Activated CD4-positive, alpha-beta memory T cell treated with anti-CD3 and anti-CD28 coated beads, Interleukin-2, amount 10 ng/mL, durations not matched to agents 7 days and 5 days (primary cell): Measurements from ENCODE around the gene ACTN1. TPM values are rescaled to one million over a fixed set of nuclear protein-coding genes. Genes with fewer than 3 reads are reported as not detected.
A peak's percentile ranks its signal among the peaks of the same experiment; 100 is the strongest.

Source experiments
- CTCF ChIA-PET: fragments of 350-600 bp; sonication (Branson Sonifier 250); formaldehyde crosslinking; loops from one replicate; lab custom pipeline; 2021; ENCODE audit warnings: antibody characterized with exemption, inconsistent platforms; lab: Charles Lee
- POLR2A ChIA-PET: fragments of 350-600 bp; sonication (Branson Sonifier 250); formaldehyde crosslinking; loops from one replicate; lab custom pipeline; 2021; ENCODE audit warnings: antibody characterized with exemption; lab: Charles Lee
- DNase-seq: peaks from one replicate; pipeline ENCODE4 v3.0.0-alpha.2; 2020
- H3K27ac Mint-ChIP-seq: one replicate; pipeline ENCODE4 v1.8.0; 2021; ENCODE audit warnings: mild to moderate bottlenecking, mixed read lengths
- H3K27me3 Mint-ChIP-seq: one replicate; pipeline ENCODE4 v1.8.0; 2021; ENCODE audit warnings: mixed read lengths
- H3K36me3 Mint-ChIP-seq: one replicate; pipeline ENCODE4 v1.8.0; 2021; ENCODE audit warnings: low read depth, mixed read lengths
- H3K4me1 Mint-ChIP-seq: one replicate; pipeline ENCODE4 v1.8.0; 2021; ENCODE audit warnings: mixed read lengths
- H3K4me3 Mint-ChIP-seq: one replicate; pipeline ENCODE4 v1.8.0; 2021; ENCODE audit warnings: mild to moderate bottlenecking, mixed read lengths
- H3K9me3 Mint-ChIP-seq: one replicate; pipeline ENCODE4 v1.8.0; 2021; ENCODE audit warnings: mixed read lengths
- total RNA-seq, 2 experiments: library from RNA; stranded (reverse); gene quantifications; one replicate each; pipeline ENCODE4 v1.2.3, GENCODE V29; 2021

ACTN1 gene
- total RNA-seq, 2 experiments from 2014 or later, result 34.7 to 37.1 TPM

- H3K27me3 Mint-ChIP-seq, result peaks cover 14% of the 10 kb centered on the region
- no peaks in the 10 kb centered on the region for H3K36me3 Mint-ChIP-seq
- H3K4me1 Mint-ChIP-seq, result peaks cover 8% of the 10 kb centered on the region
- no peak overlapping the region for H3K27ac Mint-ChIP-seq
- no peak overlapping the region for H3K4me3 Mint-ChIP-seq
- no peak for DNase-seq
- ChIA-PET POLR2A (no interaction called here), CTCF (no interaction called here)
- H3K9me3 Mint-ChIP-seq, result no peaks in the 10 kb centered on the region
Measured at GRCh38 chr14:69004731-69005431, 25.8 kb upstream of the ACTN1 start.

GRCh38 chr14:69003626-69004025 lies 24.5 kb upstream of the ACTN1 start:
- ChIA-PET CTCF (interaction anchor here (1.6 kb wide), 1 partner anchor 89 kb away, joined by 3 read pairs; no protein-coding TSS in a partner anchor), POLR2A (no interaction called here)
- H3K4me1 Mint-ChIP-seq, result peaks cover 8% of the 10 kb centered on the region
- H3K4me3 Mint-ChIP-seq, result no peak overlapping the region
- no peaks in the 10 kb centered on the region for H3K9me3 Mint-ChIP-seq
- no peak overlapping the region for H3K27ac Mint-ChIP-seq
- DNase-seq, result no peak
- no peaks in the 10 kb centered on the region for H3K36me3 Mint-ChIP-seq
- peaks cover 14% of the 10 kb centered on the region for H3K27me3 Mint-ChIP-seq

GRCh38 chr14:69002069-69002468 lies 23.0 kb upstream of the ACTN1 start:
- ChIA-PET CTCF (interaction anchor here (1.2 to 2.1 kb wide), 3 partner anchors 24 to 91 kb away, joined by 3 to 4 read pairs (median 3); no protein-coding TSS in a partner anchor), POLR2A (no interaction called here)
- no peak overlapping the region for H3K4me3 Mint-ChIP-seq
- no peak for DNase-seq
- no peak overlapping the region for H3K27ac Mint-ChIP-seq
- H3K27me3 Mint-ChIP-seq, result peaks cover 14% of the 10 kb centered on the region
- H3K36me3 Mint-ChIP-seq, result no peaks in the 10 kb centered on the region
- peaks cover 15% of the 10 kb centered on the region for H3K4me1 Mint-ChIP-seq
- no peaks in the 10 kb centered on the region for H3K9me3 Mint-ChIP-seq

- peaks cover 14% of the 10 kb centered on the region for H3K27me3 Mint-ChIP-seq
- DNase-seq, result no peak
- H3K9me3 Mint-ChIP-seq, result no peaks in the 10 kb centered on the region
- CTCF ChIA-PET, result interaction anchor here (0.6 to 2.1 kb wide), 3 partner anchors 24 to 101 kb away, joined by 3 to 5 read pairs (median 4); no protein-coding TSS in a partner anchor
- no peak overlapping the region for H3K27ac Mint-ChIP-seq
- POLR2A ChIA-PET, result no interaction called here
- peaks cover 16% of the 10 kb centered on the region for H3K4me1 Mint-ChIP-seq
- no peaks in the 10 kb centered on the region for H3K36me3 Mint-ChIP-seq
- no peak overlapping the region for H3K4me3 Mint-ChIP-seq
Measured at GRCh38 chr14:69001375-69001774, 22.3 kb upstream of the ACTN1 start.

- peaks cover 36% of the 10 kb centered on the region for H3K4me1 Mint-ChIP-seq
- ChIA-PET POLR2A (no interaction called here), CTCF (interaction anchor here (0.9 kb wide), 1 partner anchor 8 kb away, joined by 4 read pairs; no protein-coding TSS in a partner anchor)
- H3K36me3 Mint-ChIP-seq, result peaks cover 5% of the 10 kb centered on the region
- H3K27ac Mint-ChIP-seq, result no peak overlapping the region
- H3K4me3 Mint-ChIP-seq, result no peak overlapping the region
- DNase-seq, result no peak
- peaks cover 9% of the 10 kb centered on the region for H3K9me3 Mint-ChIP-seq
- H3K27me3 Mint-ChIP-seq, result no peaks in the 10 kb centered on the region
Measured at GRCh38 chr14:68998062-68998461, 19.0 kb upstream of the ACTN1 start.

GRCh38 chr14:68995731-68996130 lies 16.6 kb upstream of the ACTN1 start:
- peaks cover 2% of the 10 kb centered on the region for H3K27me3 Mint-ChIP-seq
- peaks cover 9% of the 10 kb centered on the region for H3K9me3 Mint-ChIP-seq
- H3K4me1 Mint-ChIP-seq, result peaks cover 32% of the 10 kb centered on the region
- POLR2A ChIA-PET, result interaction anchor here (0.6 to 0.9 kb wide), 2 partner anchors 9 to 18 kb away, joined by 3 read pairs; no protein-coding TSS in a partner anchor
- H3K4me3 Mint-ChIP-seq, result no peak overlapping the region
- CTCF ChIA-PET, result no interaction called here
- peaks cover 5% of the 10 kb centered on the region for H3K36me3 Mint-ChIP-seq
- DNase-seq, result no peak
- H3K27ac Mint-ChIP-seq, result peak overlapping the region; percentile 69

GRCh38 chr14:68994056-68994455 lies 15.0 kb upstream of the ACTN1 start:
- H3K36me3 Mint-ChIP-seq, result peaks cover 5% of the 10 kb centered on the region
- CTCF ChIA-PET, result no interaction called here
- H3K27ac Mint-ChIP-seq, result no peak overlapping the region

GRCh38 chr14:68987653-68988036 lies 8.5 kb upstream of the ACTN1 start:
- CTCF ChIA-PET, result no interaction called here
- Mint-ChIP-seq H3K36me3 (no peaks in the 10 kb centered on the region), H3K27me3 (peaks cover 16% of the 10 kb centered on the region), H3K4me3 (no peak overlapping the region), H3K27ac (no peak overlapping the region), H3K9me3 (no peaks in the 10 kb centered on the region), H3K4me1 (peaks cover 10% of the 10 kb centered on the region)
- no peak for DNase-seq
- POLR2A ChIA-PET, result no interaction called here

More at GRCh38 chr14:68994056-68994455, 15.0 kb upstream of the ACTN1 start:
- Mint-ChIP-seq H3K4me1 (peaks cover 32% of the 10 kb centered on the region), H3K27me3 (peaks cover 4% of the 10 kb centered on the region), H3K4me3 (no peak overlapping the region), H3K9me3 (peaks cover 9% of the 10 kb centered on the region)
- no peak for DNase-seq
- POLR2A ChIA-PET, result interaction anchor here (0.8 kb wide), 1 partner anchor 8 kb away, joined by 3 read pairs; no protein-coding TSS in a partner anchor

- Mint-ChIP-seq H3K27me3 (peaks cover 21% of the 10 kb centered on the region), H3K9me3 (no peaks in the 10 kb centered on the region), H3K4me1 (peaks cover 10% of the 10 kb centered on the region), H3K4me3 (no peak overlapping the region), H3K27ac (no peak overlapping the region), H3K36me3 (no peaks in the 10 kb centered on the region)
- POLR2A ChIA-PET, result interaction anchor here (1.1 to 1.3 kb wide), 2 partner anchors 9 kb away, joined by 3 to 5 read pairs; no protein-coding TSS in a partner anchor
- no peak for DNase-seq
- CTCF ChIA-PET, result interaction anchor here (0.9 kb wide), 1 partner anchor 74 kb away, joined by 3 read pairs; no protein-coding TSS in a partner anchor
Measured at GRCh38 chr14:68986926-68987652, 8.0 kb upstream of the ACTN1 start.

- Mint-ChIP-seq H3K27ac (no peak overlapping the region), H3K9me3 (no peaks in the 10 kb centered on the region), H3K4me3 (no peak overlapping the region), H3K4me1 (peaks cover 10% of the 10 kb centered on the region), H3K36me3 (no peaks in the 10 kb centered on the region), H3K27me3 (peaks cover 28% of the 10 kb centered on the region)
- ChIA-PET POLR2A (interaction anchor here (1.1 to 1.3 kb wide), 3 partner anchors 8 to 10 kb away, joined by 3 to 5 read pairs (median 3); no protein-coding TSS in a partner anchor), CTCF (interaction anchor here (0.9 kb wide), 1 partner anchor 73 kb away, joined by 3 read pairs; no protein-coding TSS in a partner anchor)
- no peak for DNase-seq
Measured at GRCh38 chr14:68986225-68986624, 7.1 kb upstream of the ACTN1 start.

GRCh38 chr14:68984686-68985085 lies 5.6 kb upstream of the ACTN1 start:
- H3K27ac Mint-ChIP-seq, result no peak overlapping the region
- ChIA-PET POLR2A (no interaction called here), CTCF (interaction anchor here (1.4 kb wide), 1 partner anchor 72 kb away, joined by 3 read pairs; no protein-coding TSS in a partner anchor)
- no peaks in the 10 kb centered on the region for H3K36me3 Mint-ChIP-seq
- peaks cover 13% of the 10 kb centered on the region for H3K4me1 Mint-ChIP-seq
- DNase-seq, result no peak
- peaks cover 35% of the 10 kb centered on the region for H3K27me3 Mint-ChIP-seq
- no peaks in the 10 kb centered on the region for H3K9me3 Mint-ChIP-seq
- no peak overlapping the region for H3K4me3 Mint-ChIP-seq

GRCh38 chr14:68983191-68983590 lies 4.1 kb upstream of the ACTN1 start:
- Mint-ChIP-seq H3K27me3 (peaks cover 37% of the 10 kb centered on the region), H3K27ac (no peak overlapping the region), H3K36me3 (no peaks in the 10 kb centered on the region), H3K9me3 (no peaks in the 10 kb centered on the region), H3K4me1 (peaks cover 13% of the 10 kb centered on the region), H3K4me3 (no peak overlapping the region)
- ChIA-PET POLR2A (no interaction called here), CTCF (no interaction called here)
- no peak for DNase-seq

GRCh38 chr14:68982581-68982980 lies 3.5 kb upstream of the ACTN1 start:
- no peak for DNase-seq
- Mint-ChIP-seq H3K4me3 (no peak overlapping the region), H3K9me3 (no peaks in the 10 kb centered on the region), H3K36me3 (no peaks in the 10 kb centered on the region), H3K4me1 (peaks cover 18% of the 10 kb centered on the region), H3K27me3 (peaks cover 37% of the 10 kb centered on the region), H3K27ac (no peak overlapping the region)
- CTCF ChIA-PET, result no interaction called here
- POLR2A ChIA-PET, result no interaction called here
